Progenitor cell of endocrine pancreas (in vitro differentiated cells): ENCODE measurements around the gene FSTL4. TPM values are rescaled to one million over a fixed set of nuclear protein-coding genes. Genes with fewer than 3 reads are reported as not detected.
"Not testable (repeated sequence)": the region's sequence is repeated elsewhere in the genome, so short reads cannot be mapped to it uniquely, and the experiment has no call there.

Experiments used
- DNase-seq: peaks from one replicate; pipeline ENCODE4 v3.0.0; 2021; ENCODE audit warnings: low spot score; ENCODE audit not compliant: unreplicated experiment
- H3K27ac Mint-ChIP-seq: 2 replicates; pipeline ENCODE4 v1.8.0; 2021; ENCODE audit warnings: mild to moderate bottlenecking, moderate library complexity, mixed read lengths
- H3K27me3 Mint-ChIP-seq: 2 replicates; pipeline ENCODE4 v1.8.0; 2021; ENCODE audit warnings: mixed read lengths
- H3K36me3 Mint-ChIP-seq: 2 replicates; pipeline ENCODE4 v1.8.0; 2022; ENCODE audit warnings: mixed read lengths; ENCODE audit not compliant: insufficient read depth
- H3K4me1 Mint-ChIP-seq: 2 replicates; pipeline ENCODE4 v1.8.0; 2021; ENCODE audit warnings: low read depth, mixed read lengths
- H3K4me3 Mint-ChIP-seq: 2 replicates; pipeline ENCODE4 v1.8.0; 2021; ENCODE audit warnings: low read depth, mild to moderate bottlenecking, moderate library complexity, mixed read lengths
- H3K9me3 Mint-ChIP-seq: 2 replicates; pipeline ENCODE4 v1.8.0; 2021; ENCODE audit warnings: low read depth, mixed read lengths
- total RNA-seq: library from RNA; stranded (reverse); gene quantifications from 2 replicates; pipeline ENCODE4 v1.2.1, GENCODE V29; 2021
- TF ChIP-seq, protein P1 (sequence below): fragments of 200-600 bp; sonication (generic); IDR thresholded peaks from one replicate; pipeline ENCODE4 v1.5.0; 2021; ENCODE audit warnings: antibody characterized with exemption, mild to moderate bottlenecking; ENCODE audit not compliant: unreplicated experiment

Gene FSTL4
- total RNA-seq, 1 donor from 2014 or later: 2.4 TPM

DNA sequence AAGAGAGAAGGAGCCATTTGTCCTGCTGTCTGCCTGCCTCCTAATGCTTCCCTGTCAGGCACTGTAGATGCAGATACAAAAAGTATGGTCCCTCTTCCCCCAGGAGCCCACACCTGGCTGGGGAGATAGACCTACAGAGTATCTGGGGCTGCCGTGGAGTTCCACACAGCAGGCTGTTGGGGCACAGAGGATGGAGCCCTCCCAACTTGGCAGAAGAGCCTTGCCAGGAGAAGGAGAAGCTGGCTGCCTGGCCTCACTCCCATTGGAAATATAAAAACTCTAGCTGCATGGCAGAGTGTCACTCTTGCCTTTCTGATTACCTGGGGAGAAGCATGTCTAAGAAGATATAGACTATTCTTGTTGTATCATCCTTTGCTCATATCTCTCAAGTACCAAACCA, 160.4 kb downstream of the FSTL4 start:
- Mint-ChIP-seq H3K9me3 (no peaks in the 10 kb centered on the region), H3K27ac (no peak overlapping the region), H3K4me1 (no peaks in the 10 kb centered on the region), H3K36me3 (no peaks in the 10 kb centered on the region), H3K27me3 (peaks cover 3% of the 10 kb centered on the region), H3K4me3 (no peak overlapping the region)
- no peak for DNase-seq
- TF ChIP-seq, protein P1, sequence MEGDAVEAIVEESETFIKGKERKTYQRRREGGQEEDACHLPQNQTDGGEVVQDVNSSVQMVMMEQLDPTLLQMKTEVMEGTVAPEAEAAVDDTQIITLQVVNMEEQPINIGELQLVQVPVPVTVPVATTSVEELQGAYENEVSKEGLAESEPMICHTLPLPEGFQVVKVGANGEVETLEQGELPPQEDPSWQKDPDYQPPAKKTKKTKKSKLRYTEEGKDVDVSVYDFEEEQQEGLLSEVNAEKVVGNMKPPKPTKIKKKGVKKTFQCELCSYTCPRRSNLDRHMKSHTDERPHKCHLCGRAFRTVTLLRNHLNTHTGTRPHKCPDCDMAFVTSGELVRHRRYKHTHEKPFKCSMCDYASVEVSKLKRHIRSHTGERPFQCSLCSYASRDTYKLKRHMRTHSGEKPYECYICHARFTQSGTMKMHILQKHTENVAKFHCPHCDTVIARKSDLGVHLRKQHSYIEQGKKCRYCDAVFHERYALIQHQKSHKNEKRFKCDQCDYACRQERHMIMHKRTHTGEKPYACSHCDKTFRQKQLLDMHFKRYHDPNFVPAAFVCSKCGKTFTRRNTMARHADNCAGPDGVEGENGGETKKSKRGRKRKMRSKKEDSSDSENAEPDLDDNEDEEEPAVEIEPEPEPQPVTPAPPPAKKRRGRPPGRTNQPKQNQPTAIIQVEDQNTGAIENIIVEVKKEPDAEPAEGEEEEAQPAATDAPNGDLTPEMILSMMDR: no peak

DNA sequence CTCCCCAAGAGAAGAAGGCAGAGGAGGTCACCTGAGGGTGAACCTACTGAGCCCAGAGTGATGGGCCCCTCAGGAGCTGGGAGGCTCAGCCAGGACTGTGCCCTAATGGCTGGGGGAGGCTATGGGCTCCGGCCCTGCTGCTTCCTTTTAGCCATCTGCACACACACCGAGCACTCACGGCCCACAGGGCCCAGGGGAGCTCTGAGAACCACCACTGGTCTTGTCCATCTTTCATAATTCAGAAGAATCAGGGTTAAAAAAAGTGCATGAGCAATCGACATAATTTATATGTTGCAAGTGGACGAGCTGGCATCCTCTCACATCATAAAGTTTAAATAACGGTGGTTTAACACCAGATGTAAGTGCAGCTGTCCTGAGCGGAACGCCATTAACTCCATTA, 162.1 kb downstream of the FSTL4 start:
- Mint-ChIP-seq H3K4me3 (no peak overlapping the region), H3K36me3 (no peaks in the 10 kb centered on the region), H3K9me3 (no peaks in the 10 kb centered on the region), H3K27me3 (peaks cover 3% of the 10 kb centered on the region), H3K27ac (no peak overlapping the region), H3K4me1 (no peaks in the 10 kb centered on the region)
- TF ChIP-seq, protein P1: no peak
- DNase-seq: no peak

DNA sequence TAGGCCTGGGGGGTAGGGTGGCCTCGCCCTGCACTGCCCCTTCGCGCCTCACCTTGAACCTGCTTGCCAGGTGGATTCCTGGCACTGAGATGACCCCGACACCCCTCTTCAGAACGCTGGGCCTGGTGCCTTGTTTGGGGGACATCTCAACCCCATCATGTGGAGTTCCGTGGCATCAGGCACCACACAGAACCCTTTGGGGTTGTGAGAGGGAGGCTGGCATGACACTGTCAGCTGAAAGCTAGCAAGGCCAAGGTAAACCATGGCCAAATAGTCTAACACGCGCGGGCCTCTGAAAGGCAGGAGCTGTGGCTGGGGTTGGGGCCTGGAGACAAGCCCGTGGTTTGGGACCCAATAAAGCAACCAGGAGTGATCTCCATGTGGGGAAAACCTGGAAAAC, 163.2 kb downstream of the FSTL4 start:
- Mint-ChIP-seq H3K27ac (no peak overlapping the region), H3K9me3 (no peaks in the 10 kb centered on the region), H3K27me3 (peaks cover 3% of the 10 kb centered on the region), H3K36me3 (no peaks in the 10 kb centered on the region), H3K4me3 (no peak overlapping the region), H3K4me1 (no peaks in the 10 kb centered on the region)
- DNase-seq: no peak
- TF ChIP-seq, protein P1: no peak

DNA sequence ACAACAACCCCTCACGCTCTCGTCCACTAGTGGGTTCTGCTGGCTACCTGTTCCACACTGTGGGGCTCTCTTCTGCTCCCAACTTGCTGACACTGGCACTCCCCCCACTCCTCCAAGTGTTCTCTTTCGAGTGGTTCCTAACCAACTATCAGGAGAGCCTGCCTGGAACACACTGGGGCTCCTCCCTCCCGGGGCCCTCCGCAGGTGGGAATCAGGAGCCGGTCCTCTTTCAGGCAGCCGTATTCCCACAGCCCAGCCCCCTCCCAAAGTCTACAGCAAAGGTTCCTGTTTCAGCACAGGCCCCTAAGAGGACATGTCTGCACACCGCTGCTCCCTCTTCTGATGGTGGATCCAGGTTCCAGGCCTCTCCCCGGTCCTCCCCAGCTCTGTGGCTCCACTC, 165.9 kb downstream of the FSTL4 start:
- no peaks in the 10 kb centered on the region for H3K27me3 Mint-ChIP-seq
- TF ChIP-seq, protein P1: no peak
- H3K4me1 Mint-ChIP-seq: no peaks in the 10 kb centered on the region
- H3K36me3 Mint-ChIP-seq: no peaks in the 10 kb centered on the region
- H3K9me3 Mint-ChIP-seq: no peaks in the 10 kb centered on the region
- H3K4me3 Mint-ChIP-seq: no peak overlapping the region
- no peak overlapping the region for H3K27ac Mint-ChIP-seq
- no peak for DNase-seq

DNA sequence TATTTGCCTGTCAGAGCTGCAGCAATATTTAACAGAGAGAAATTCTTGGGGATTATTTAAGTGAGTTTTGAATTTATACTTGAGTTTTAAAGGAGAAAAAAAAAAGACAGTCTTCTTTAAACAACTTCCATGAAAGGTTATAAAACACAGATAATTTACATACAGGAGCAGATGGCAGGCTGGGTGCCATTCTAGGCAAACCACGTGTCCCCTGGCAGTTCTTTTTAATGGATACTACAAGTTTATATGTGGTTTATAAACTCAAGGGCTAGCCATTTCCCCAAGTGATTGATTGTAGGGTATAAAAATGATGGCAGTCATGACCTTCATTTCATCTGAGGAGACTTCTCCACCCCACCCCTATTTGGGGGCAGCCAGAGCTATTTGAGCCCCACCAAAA, 166.6 kb downstream of the FSTL4 start:
- Mint-ChIP-seq H3K27me3 (no peaks in the 10 kb centered on the region), H3K36me3 (no peaks in the 10 kb centered on the region), H3K4me3 (no peak overlapping the region)

DNA sequence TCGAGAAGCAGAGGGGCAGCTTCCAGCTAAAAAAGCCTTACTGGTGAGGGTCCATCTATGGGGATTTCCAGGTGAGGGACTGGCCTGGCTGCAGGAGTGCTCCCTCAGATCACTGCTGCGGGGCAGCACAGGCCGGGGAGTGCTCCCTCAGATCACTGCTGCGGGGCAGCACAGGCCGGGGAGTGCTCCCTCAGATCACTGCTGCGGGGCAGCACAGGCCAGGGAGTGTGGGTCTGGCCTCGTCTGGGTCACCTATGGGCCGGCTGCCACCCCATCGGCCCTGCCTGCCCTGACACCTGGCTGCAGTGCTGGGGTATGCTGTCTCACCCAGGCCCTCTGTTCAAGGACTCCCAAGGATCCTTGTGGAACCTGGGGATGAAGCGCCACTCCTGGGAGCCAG, 167.1 kb downstream of the FSTL4 start:
- not testable (repeated sequence) for H3K27ac Mint-ChIP-seq, DNase-seq, H3K36me3 Mint-ChIP-seq, H3K4me1 Mint-ChIP-seq, H3K4me3 Mint-ChIP-seq, H3K27me3 Mint-ChIP-seq, H3K9me3 Mint-ChIP-seq

More for the DNA sequence above, 166.6 kb downstream of the FSTL4 start:
- TF ChIP-seq, protein P1: no peak
- no peaks in the 10 kb centered on the region for H3K9me3 Mint-ChIP-seq
- no peaks in the 10 kb centered on the region for H3K4me1 Mint-ChIP-seq
- no peak overlapping the region for H3K27ac Mint-ChIP-seq
- no peak for DNase-seq
